GM19468 (cell line): ENCODE results near the gene ARHGEF4.

Source experiments
- ATAC-seq: cut with Tn5 transposase; IDR thresholded peaks from one replicate; pipeline ENCODE4 v1.9.1; 2021; ENCODE audit warnings: mild to moderate bottlenecking, moderate library complexity, moderate number of reproducible peaks; ENCODE audit not compliant: unreplicated experiment; ENCODE audit errors: extremely low read depth

ARHGEF4 gene

DNA sequence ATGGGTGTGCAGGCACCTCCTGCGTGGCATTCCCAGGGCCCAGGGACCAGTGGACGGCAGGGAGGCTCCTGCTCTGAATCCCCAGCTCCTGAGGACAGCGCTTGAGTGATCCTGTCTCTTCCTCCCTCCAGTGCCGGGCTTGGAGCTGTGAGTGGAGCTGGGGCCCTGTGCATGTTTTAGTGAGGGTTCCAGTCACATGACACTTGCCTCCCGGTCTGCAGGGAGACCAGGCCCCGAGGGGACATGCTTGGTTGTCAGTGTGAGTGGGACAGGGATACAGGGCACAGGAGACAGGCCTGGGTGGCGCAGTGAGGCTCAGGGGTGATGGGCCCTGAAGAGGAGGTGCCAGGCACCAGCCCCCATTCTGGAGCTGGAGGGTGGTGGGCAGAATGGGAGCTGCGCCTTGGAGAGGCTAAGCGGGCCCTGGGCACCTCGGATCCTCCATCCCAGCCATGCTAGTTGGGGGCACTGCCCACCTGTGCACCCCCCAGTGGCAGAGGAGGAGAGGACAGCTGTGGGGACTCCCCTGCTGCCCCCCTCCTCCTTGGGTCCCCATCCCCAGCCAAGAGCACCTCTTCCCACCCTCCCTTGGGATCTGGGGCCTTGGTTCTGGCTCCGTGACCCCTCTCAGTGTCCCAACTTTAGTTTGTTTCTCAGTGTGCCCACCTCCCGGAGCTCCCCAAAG, 12.0 kb downstream of the ARHGEF4 start:
- no peak for ATAC-seq

DNA sequence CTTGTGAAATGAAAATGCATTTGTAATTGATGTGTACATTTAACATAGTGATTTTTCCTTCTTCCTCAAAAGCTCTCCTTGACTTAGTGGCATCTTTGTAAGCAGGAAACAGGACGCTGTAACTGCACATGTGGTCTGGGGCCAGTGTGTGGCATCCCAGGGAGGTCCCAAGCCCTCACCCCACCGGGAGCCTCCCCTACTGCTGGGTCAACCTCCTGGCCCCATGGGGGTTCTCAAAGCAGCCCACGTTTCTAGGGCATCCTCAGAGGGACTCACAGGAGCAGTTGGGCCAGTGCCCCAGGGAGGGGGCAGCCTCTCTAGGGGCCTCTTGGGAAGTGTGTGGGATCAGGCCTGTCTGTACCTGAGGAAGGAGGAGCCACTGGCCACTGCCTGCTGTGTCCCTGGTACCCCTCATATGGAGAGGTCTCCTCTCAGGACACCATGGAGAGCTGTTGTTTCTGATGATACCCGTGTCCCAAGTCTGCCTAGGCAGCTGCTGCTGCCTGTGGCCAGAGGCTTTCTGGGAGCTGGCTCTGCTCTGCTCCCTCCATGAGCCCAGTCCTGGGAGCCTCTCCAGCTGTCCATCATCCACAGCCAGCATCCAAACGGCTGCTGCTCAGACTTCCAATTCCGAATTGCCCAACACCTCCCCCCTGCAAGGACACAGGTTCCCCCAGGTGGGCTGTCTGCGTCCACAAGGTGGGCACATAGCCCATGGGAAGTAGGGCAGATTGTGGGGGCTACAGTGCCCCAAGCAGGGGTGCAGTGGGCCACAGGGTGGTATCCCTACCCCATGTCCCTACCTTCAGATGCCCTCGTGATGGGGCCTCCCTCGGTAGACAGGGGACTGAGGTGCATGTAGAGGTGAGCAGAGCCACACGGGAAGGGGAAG, 13.4 kb downstream of the ARHGEF4 start:
- no peak for ATAC-seq

DNA sequence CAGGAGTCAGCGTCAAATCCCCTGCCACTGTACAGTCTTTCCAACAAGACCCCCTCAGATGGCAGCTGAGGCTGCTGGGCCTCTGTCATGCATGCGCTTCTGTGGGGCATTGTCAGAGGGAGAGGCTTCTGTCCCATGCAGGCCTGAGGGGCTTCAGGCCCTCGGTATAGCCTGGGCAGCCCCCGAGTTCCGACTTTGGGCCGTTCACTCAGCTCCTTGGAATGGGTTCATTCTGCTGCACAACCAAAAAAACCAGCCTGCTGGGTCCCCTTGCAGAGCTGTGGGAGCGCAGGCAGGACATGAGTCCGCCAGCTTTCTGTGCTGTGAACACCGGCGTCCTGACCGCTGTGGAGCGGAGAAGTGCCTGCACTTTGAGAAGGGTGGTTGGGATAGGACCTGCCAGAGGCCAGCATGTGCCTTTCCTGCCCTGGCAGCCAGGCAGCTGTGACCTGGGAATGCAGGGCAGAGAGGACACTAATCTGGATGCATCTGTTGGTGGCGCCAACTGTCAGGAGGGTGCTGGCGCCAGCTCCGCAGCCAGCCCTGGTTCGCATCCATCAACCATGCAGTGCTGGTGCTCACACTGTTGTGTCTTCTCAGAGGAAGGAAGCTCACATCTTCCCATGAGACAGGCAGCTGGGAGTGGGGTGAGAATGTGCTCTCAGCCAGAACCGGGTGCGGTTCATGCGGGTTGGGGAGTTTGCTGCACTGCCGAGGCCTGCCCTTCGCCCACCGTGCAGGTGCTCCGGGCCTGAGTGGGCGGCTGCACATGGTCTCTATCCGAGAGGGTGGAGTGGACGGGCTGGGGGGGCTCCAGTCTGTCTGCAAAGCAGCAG, 14.3 kb downstream of the ARHGEF4 start:
- no peak for ATAC-seq

DNA sequence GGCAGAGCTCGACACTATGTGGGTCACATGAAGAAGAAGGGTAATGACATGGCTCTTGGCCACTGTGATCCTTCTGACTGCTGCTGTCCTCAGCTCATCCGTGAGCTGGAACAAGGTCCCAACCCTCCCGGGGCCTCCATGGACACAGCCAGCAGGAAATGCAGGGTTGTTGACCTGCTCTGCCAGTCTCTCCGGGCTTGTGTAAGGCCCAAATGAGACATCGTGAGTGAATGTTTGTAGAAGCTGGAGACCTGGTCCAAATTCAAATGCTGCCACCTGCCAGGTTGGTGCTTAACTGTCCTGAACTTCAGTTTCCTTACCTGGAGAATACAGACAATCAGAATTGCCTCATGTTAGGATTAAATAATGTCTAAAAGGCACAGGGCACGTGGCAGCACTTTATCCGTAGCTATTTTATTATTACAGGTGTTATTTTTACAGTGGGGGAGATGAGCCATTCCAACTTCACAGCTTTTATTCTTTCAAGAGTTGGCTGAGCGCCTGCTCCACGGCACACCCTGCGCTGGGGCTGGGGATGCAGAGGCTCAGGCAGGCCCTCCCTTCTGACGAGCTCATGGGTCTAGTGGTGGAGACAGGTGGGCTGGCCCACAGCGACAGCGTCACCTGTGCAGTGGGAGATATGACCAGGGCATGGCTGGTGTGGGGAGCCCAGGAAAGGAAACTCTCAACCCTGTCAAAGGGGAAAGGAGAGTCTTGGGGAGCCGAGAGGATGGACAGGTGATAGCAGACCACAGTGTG, 15.1 kb downstream of the ARHGEF4 start:
- no peak for ATAC-seq

DNA sequence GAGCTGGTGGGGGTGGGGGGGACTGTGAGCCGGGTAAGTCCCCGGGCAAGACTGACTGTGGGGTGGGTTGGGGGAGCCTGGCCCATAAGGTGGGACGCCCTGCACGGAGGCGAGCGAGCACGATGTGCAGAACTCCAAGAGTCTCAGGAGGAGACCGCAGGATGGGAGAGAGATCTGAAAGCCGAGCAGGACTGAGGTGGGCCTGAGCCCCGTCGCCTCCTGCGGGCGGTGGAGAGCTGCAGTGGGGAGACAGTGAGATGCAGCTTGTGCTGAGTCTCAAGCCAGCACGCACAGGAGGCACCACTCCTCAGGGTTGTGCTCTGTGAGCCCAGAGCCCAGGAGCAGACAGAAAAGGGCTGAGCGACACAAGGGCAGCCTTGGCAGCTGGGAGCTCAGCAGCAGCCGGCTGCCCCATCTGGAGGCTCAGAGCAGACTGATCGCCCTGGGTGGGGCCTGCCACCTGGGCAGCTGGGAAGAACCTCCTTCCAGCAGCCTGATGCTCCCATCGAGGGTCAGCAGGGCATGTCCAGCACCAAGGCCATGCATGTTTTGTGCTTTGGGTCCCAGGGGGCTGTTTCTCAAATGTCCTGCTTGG, 15.9 kb downstream of the ARHGEF4 start:
- ATAC-seq = no peak

DNA sequence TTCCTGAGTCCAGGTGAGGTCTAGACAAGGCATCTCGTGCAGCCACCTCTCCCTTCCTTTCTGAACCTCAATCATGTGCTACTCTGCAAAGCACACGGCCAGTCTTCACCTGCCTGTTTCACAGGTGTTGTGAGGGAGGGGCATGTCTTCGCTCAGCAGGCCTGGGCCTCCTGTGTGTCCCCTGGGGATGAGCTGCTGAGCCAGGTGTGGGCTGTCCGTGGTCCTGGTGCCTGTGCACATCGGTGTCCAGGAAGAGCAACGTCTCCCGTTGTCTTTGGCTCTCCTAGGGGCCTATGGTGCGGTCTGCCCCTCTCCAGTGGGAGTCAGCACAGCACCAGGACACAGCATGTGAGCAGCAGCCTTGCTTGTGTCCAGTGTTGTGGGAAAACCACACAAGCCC, 16.7 kb downstream of the ARHGEF4 start:
- ATAC-seq = no peak

DNA sequence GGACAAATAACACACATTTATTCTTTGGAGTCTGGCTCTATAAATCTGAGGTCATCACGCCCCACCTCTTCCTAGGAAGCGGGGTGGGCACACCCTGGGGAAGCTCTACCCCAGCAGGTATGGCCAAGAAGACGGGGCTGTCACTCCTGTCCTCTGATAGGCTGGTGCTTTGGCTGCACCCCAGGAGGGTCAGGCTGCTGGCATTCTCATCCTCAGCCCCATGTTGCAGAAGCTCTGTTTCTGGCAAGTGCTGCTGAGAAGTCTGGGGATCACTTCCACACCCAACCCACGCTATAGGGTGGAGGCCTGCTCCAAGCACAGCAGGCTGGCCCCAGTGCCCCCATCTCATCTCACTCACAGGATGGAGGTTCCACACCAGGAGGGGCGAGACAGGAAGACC, 17.6 kb downstream of the ARHGEF4 start:
- no peak for ATAC-seq

DNA sequence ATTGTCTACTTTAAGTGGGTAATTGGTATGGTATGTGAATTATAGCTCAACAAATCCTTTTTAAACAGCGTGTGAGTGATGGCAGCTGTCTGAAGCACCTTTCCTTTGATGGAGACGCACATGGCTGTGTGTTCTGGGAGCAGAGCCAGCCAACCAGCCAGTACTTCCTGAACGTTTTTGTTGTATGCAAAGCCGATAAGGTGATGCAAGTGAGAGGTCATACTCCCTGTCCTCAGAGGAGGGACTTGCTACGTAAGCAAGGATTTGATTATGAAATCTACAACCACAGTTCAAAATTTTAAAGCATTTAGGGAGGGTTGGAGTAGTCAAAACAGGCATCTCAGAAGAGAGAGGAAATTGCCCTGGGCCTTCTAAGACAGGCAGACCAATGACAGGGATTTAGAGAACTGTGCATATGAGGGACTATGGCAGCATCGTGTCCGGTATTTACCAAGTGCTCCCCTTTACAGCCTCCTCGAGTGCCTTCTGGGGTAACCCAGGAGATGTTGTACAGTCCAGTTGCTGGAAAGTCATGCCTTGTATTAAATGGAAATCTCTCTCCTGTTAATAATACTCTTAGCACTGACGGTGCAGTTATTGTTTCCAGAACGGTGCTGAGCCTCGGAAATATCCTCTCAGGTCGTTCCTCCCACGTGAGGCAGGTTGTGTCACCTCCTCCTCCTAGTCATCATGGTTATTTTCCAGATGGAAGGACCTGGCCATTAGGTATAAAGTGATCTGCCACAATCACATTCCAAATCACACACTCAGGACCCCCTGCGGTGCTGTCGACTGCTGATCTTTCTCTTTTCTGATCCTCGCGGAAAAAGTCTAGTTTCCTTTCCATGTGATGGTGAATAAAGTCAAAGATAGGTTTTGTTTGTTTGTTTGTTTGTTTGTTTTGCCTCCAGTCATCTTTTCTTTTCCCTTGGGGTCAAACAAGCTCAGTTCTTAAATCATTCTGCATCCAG, 28.4 kb downstream of the ARHGEF4 start:
- ATAC-seq = no peak

DNA sequence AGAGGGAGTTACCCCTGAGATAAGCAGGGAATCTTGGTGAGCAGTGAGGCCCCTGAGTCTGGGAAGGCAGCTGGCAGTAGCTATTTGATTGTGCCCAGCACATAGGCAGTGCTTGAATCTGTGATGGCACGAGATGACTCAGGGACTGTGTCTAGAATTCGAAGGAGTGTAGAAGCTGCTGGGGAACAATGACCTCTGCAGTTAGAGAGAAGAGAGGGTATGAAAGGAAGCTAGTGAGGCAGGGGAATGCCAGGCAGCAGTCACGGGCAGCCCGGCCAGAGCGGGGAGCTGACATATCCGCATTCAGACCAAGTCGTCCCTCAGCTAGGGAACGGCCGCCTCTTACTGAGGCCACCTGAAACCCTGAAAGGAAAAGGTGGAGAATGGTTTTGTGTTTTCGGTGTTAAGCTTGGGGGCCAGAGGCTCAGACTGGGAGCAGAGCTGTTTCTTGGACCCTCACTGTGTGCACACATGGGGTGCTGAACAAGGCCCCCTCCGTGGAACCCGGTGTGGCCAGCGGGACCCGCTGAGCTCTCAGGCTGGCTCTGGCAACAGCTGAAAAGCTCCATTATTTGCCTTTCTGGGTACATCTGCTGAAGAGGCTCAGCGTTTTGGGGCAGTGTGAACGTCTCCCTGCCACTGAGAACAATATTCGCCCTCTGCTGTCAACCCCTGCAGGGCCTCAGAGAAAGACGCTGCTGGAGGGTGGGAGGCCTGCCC, 32.9 kb downstream of the ARHGEF4 start:
- ATAC-seq = no peak

DNA sequence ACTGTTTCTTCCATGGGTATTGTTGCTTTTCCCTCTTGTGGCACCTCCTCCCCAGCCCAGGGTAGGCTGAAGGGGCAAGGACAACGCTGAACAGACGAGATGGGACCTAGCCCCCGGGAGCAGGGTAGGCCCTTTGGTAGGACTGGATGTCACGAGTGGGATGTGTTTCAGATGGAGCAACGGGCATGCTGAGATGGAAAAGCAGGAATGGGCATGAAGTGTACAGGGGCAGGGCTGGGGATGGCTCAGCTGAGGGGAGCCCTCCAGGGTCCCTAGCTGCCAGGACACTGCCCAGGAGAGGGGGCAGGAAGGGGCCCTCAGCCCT, 33.4 kb downstream of the ARHGEF4 start:
- no peak for ATAC-seq

DNA sequence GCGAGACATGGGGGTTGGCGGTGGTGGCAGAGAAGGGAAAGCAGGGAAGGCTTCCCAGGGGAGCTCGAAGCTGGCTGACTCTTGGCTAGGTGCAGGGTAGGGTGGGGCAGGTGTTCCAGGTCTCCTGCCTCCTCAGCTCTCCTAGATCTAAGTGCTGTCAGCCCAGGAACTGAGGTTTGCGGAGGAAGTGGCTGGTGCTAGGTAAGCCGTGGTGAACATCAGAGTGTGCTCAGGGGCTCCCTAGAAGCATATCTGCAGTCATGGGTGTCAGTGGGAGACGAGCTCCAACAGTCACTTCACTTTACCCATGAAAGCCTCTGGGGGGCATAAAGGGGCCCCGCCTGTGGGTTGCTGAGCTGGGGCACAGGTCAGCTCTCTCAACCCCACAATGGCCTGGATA, 34.1 kb downstream of the ARHGEF4 start:
- no peak for ATAC-seq

DNA sequence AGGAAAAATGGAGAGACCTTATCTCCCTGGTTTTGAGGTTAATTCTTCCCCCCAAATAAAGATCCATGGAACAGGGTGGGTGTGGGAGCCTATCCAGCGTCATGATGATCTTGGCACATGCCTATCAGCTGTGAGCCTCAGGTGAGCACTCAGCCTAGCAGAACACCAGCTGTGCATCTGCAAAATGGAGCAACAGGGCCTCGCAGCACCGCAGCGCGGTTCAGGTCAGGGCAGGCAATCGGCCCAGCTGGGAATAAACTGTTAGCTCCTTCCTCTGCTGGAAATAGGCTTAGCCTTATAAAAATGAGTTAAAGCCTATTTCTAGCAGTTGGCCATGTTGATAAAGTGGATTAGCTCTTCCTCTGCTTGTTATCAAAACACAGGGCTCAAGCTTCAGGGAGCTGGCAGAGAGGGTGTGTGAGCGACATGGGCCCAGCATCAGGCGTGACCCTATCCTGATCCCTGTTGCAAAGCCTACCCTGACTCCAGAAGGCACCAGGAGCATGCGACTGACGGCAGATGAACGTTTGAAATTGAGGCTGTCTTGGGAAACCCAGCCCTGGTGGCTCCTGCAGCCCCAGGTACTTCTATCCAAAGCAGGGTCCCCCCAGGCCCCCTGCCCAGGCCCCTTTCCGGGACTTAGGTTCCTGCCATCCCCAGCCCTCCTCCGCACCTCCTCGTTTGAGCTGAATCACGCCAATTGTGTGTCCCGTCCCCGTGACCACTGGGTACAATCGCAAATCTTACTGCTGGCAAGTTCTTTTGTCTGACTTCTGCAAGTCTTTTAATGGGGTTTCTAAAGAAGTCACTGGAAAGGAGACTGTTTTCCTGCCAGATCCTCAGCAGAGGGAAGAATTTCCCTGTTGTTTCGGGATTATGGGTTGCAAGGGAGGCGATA, 35.4 kb downstream of the ARHGEF4 start:
- ATAC-seq = no peak

DNA sequence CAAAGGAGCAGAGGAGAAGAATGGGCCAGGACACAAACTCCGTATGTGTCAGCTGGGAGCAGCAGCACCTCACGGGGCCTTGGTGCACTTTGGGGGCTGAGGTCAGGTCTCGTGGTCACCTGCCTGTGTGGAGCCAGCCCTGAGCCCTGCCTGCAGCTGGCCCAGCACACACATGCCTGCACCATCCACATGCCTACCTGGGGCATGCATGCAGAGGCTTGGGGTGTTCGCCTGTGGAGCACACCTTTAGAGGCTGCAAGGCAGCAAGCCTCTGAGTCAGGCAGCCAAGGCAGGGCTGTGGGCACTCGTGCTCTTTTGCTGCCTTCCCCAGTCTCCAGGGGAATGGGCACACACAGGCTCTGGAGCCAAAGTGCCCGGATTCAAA, 36.0 kb downstream of the ARHGEF4 start:
- ATAC-seq = no peak

DNA sequence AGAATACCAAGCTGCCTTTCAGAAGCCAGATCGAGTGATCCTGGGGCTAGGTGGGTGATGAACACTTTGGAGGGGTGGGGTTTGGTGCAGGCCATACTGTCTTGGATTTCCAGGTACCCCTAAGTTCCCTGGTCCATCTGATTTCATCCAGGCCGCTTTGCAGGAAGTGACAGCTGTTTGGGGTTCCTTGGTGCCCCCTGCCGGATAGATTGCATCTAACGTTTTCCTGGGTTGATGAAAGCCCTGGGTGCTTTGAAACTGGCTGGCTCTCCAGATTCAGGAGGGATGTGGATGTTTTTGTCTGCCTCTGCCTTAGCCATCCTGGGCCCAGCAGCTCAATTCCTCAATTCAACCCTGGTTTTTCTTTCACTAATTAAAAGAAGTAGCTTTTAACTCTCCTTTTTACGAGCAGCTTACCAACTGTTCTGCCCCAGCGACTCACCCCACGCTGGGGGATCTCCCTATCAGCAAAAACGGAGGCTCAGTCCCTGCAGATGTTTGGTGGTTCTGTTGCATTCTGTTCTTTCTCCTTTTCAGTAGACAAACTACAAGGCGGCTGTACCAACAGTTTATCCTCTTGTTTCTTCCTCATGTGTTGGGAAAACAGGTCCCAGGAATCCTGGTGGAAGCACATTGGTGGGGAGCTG, 37.1 kb downstream of the ARHGEF4 start:
- ATAC-seq = no peak

DNA sequence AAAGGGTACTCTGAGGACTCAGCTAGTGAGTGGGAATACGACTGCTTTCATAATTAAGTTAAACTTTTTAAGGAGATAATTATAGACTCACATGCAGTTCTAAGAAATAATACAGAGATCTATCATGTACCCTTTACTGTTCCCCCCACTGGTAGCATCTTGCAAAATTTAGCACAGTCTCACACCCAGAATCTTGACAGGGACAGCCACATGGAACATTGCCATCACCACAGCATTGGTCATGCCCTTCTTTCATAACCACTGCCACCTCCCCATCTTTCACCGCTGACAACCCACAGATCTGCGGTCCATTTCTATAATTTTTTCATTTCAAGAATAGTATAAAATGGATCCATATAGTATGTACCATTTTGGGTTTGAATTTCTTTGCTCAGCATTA, 37.8 kb downstream of the ARHGEF4 start:
- ATAC-seq = no peak

DNA sequence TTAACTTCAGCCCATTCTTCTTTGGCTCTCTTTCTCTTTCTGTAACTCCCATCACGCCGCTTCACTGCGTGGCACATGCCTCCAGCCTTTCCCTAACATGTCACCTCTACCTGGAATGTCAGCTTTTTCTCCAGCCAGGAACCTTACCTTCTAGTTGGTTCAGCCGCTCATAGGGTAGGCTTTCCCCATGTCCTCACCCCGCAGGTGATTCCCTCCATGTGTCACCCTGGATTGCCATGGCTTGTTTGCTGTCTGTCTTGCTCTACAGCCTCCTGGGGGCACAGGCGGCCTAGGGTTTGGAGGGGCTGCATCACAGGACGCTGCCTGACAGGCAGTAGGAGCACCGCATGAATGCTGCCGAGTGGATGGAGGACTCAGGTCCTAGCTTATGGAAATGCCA, 39.2 kb downstream of the ARHGEF4 start:
- no peak for ATAC-seq

DNA sequence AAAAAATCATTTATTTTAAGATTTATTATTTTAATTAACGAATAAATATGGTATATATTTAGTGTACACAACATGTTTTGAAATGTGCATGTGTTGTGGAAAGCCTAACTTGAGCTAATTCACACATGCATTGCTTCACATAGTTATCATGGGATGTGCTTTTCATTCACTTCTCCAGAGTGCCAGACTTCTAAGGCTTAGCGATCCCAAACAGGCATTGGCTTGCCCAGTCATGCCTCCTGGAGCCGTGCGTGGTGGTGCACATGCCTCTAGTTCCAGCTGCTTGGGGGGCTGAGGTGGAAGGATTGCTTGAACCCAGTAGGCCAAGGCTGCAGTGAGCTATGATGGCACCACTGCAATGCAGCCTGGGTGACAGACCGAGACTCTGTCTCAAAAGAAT, 40.5 kb downstream of the ARHGEF4 start:
- ATAC-seq = no peak
